Loucy (cell line): ENCODE data around the gene E2F1.

Experiments
- H2AFZ ChIP-seq: fragments of 200-600 bp; sonication (generic); 2 replicates; pipeline ENCODE4 v1.6.0; 2016; ENCODE audit warnings: antibody characterized with exemption, mild to moderate bottlenecking, low read length, moderate library complexity
- H3F3A ChIP-seq: fragments of 200-600 bp; 2 replicates; pipeline ENCODE4 v1.6.0; 2016; ENCODE audit warnings: antibody characterized with exemption, low read depth, mild to moderate bottlenecking
- H3K27me3 ChIP-seq: fragments of 200-600 bp; sonication (generic); 2 replicates; pipeline ENCODE4 v1.6.1; 2014; ENCODE audit warnings: low read length, mild to moderate bottlenecking; ENCODE audit not compliant: insufficient read depth, poor library complexity, severe bottlenecking
- H3K36me3 ChIP-seq: fragments of 200-600 bp; sonication (generic); 2 replicates; pipeline ENCODE4 v1.6.1; 2016; ENCODE audit warnings: low read length; ENCODE audit not compliant: insufficient read depth
- H3K4me1 ChIP-seq: fragments of 200-600 bp; sonication (generic); 2 replicates; pipeline ENCODE4 v1.5.1; 2014; ENCODE audit warnings: low read length, mild to moderate bottlenecking; ENCODE audit not compliant: insufficient read depth, poor library complexity, severe bottlenecking
- H3K4me2 ChIP-seq: fragments of 200-600 bp; sonication (generic); 2 replicates; pipeline ENCODE4 v1.6.0; 2014; ENCODE audit warnings: antibody characterized with exemption, low read length, low read depth, mild to moderate bottlenecking; ENCODE audit not compliant: poor library complexity, severe bottlenecking
- H3K4me3 ChIP-seq: fragments of 200-600 bp; sonication (generic); 2 replicates; pipeline ENCODE4 v1.5.1; 2014; ENCODE audit warnings: low read length, mild to moderate bottlenecking, mixed read lengths; ENCODE audit not compliant: poor library complexity, severe bottlenecking
- H3K79me2 ChIP-seq: fragments of 200-600 bp; sonication (generic); 2 replicates; pipeline ENCODE4 v1.6.1; 2014; ENCODE audit warnings: low read length; ENCODE audit not compliant: insufficient read depth
- H3K9ac ChIP-seq: fragments of 200-600 bp; sonication (generic); 2 replicates; pipeline ENCODE4 v1.6.0; 2014; ENCODE audit warnings: mild to moderate bottlenecking, low read depth, low read length, moderate library complexity; ENCODE audit not compliant: poor library complexity, severe bottlenecking
- H3K9me2 ChIP-seq: fragments of 200-600 bp; sonication (generic); replicated peaks from 2 replicates; pipeline ENCODE4 v1.6.1; 2016; ENCODE audit warnings: low read depth, low read length, mixed read lengths
- H3K9me3 ChIP-seq: fragments of 200-600 bp; sonication (generic); 2 replicates; pipeline ENCODE4 v1.6.1; 2014; ENCODE audit warnings: mild to moderate bottlenecking, antibody characterized with exemption, low read length, low read depth; ENCODE audit not compliant: insufficient read depth
- H4K20me1 ChIP-seq: fragments of 200-600 bp; sonication (generic); 2 replicates; pipeline ENCODE4 v1.6.0; 2014; ENCODE audit warnings: antibody characterized with exemption, low read length, mild to moderate bottlenecking; ENCODE audit not compliant: insufficient read depth, poor library complexity, severe bottlenecking
- CTCF ChIP-seq: fragments of 200-600 bp; sonication (generic); conservative IDR thresholded peaks from 2 replicates; pipeline ENCODE4 v1.5.1; 2014; ENCODE audit warnings: mild to moderate bottlenecking, antibody characterized with exemption, low read length
- EZH2phosphoT487 ChIP-seq: fragments of 200-600 bp; IDR thresholded peaks from 2 replicates; pipeline ENCODE4 v1.6.1; 2018; ENCODE audit warnings: antibody characterized with exemption, mild to moderate bottlenecking, moderate library complexity, borderline replicate concordance

E2F1 gene

DNA sequence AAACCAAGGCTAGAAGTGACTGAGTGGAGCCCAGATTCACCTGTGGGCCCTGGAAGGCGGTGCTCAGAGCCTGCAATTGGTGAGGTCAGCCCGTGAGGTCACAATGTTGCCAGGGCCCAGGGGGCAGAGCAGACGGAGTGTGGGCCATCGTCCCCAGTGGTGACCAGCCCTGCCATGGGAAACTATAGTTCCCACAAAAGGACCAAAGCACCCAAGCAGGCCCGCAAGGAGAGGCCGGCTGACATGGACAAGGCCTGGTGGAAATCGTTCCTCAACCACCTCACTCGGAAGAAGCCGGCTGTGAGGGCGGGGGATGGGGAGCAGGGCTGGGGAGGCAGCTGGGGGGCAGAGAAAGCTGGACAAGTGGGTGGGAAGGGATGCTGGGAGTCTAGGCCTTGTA, 24.0 kb downstream of the E2F1 start, which contains the start of gene C20orf144:
C20orf144 (plus strand) TSS at position 156 of the 400 bp plus-strand sequence; CDS start at position 175, 19 bp downstream.
- Histone ChIP-seq H3K4me1 (peaks cover 20% of the 10 kb centered on the region), H3K9me3 (no peaks in the 10 kb centered on the region), H3K4me3 (peak within 1 kb of the TSS; percentile 76), H3K4me2 (peak within 1 kb of the TSS; percentile 91), H3F3A (no peaks in the 10 kb centered on the region), H2AFZ (peak within 1 kb of the TSS; percentile 76), H3K9me2 (no peaks in the 10 kb centered on the region), H3K36me3 (no peaks in the 10 kb centered on the region), H4K20me1 (no peaks in the 10 kb centered on the region), H3K27me3 (no peaks in the 10 kb centered on the region), H3K9ac (peak within 1 kb of the TSS; percentile 86), H3K79me2 (no peaks in the 10 kb centered on the region)
- TF ChIP-seq EZH2phosphoT487 (no peak), CTCF (no peak)

DNA sequence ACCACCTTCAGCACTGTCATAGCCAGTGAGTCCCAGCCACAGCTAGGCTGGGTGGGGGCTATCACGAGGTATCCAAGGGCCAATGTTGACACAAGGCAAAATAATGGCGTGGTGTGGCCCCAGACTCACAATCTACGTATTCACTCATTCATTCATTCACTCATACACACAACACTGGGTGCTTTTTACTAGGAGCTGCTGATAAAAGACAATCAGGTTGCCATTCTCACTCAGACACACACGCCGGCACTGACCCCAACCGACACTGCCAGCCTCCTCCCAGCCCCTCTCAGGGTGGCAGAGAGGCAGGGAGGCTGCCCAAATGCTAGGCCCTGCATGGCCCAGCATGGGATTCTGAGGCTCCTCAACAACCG, 25.5 kb downstream of the E2F1 start:
- Histone ChIP-seq H4K20me1 (no peaks in the 10 kb centered on the region), H3K4me3 (no peak overlapping the region), H3K79me2 (no peaks in the 10 kb centered on the region), H2AFZ (no peak overlapping the region), H3K4me2 (no peak overlapping the region), H3K36me3 (no peaks in the 10 kb centered on the region), H3K27me3 (no peaks in the 10 kb centered on the region), H3F3A (no peaks in the 10 kb centered on the region), H3K9me3 (no peaks in the 10 kb centered on the region), H3K4me1 (peaks cover 20% of the 10 kb centered on the region), H3K9me2 (no peaks in the 10 kb centered on the region), H3K9ac (no peak overlapping the region)
- no peak for TF ChIP-seq EZH2phosphoT487
- TF ChIP-seq CTCF: no peak

GRCh38 chr20:33660035-33660684, 26.0 kb downstream of the E2F1 start:
- Histone ChIP-seq H3K9ac (no peak overlapping the region), H4K20me1 (no peaks in the 10 kb centered on the region), H3K36me3 (no peaks in the 10 kb centered on the region), H3K9me3 (no peaks in the 10 kb centered on the region), H3K4me2 (no peak overlapping the region), H3K4me3 (no peak overlapping the region), H3K27me3 (no peaks in the 10 kb centered on the region), H3K4me1 (peaks cover 20% of the 10 kb centered on the region), H2AFZ (no peak overlapping the region), H3K9me2 (no peaks in the 10 kb centered on the region), H3K79me2 (no peaks in the 10 kb centered on the region), H3F3A (no peaks in the 10 kb centered on the region)
- no peak for TF ChIP-seq CTCF
- TF ChIP-seq EZH2phosphoT487: no peak
